Caco-2 (cell line): ENCODE measurements around the gene EIF4E2. TPM values are rescaled to one million over a fixed set of nuclear protein-coding genes. Genes with fewer than 3 reads are reported as not detected.

ENCODE experiments used
- BruUV-seq: library from RNA; stranded (reverse); fragments of 400-500 nt; replicated peaks from 2 replicates; lab custom pipeline; 2021; lab: Mats Ljungman, UMichigan
- CTCF ChIA-PET: fragments of 300-600 bp; sonication (Branson Sonifier 250); formaldehyde crosslinking; loops from one replicate; lab custom pipeline; 2022; ENCODE audit warnings: antibody characterized with exemption; lab: Charles Lee
- POLR2A ChIA-PET: fragments of 300-600 bp; sonication (Branson Sonifier 250); formaldehyde crosslinking; loops from one replicate; lab custom pipeline; 2022; ENCODE audit warnings: antibody characterized with exemption; lab: Charles Lee
- DNase-seq, 2 experiments: peaks; one replicate each; pipeline versions ENCODE4 v3.0.0 to v3.0.0-alpha.2; 2020 to 2022
- H3K27me3 ChIP-seq: replicated peaks from 2 replicates; pipeline ENCODE4 v1.6.0; 2011; ENCODE audit warnings: low read length; ENCODE audit not compliant: control insufficient read depth, insufficient read depth
- H3K36me3 ChIP-seq: 2 replicates; pipeline ENCODE4 v1.5.1; 2011; ENCODE audit warnings: low read length; ENCODE audit not compliant: control insufficient read depth, insufficient read depth
- H3K4me1 ChIP-seq: fragments of 250-450 bp; sonication (Bioruptor Pico); 2 replicates; pipeline ENCODE4 v1.5.1; 2020; ENCODE audit warnings: mild to moderate bottlenecking
- H3K4me3 ChIP-seq: 2 replicates; pipeline ENCODE4 v1.5.1; 2011; ENCODE audit warnings: low read depth, mild to moderate bottlenecking, control low read depth, low read length
- H3K9me3 ChIP-seq: fragments of 250-450 bp; sonication (Bioruptor Pico); 2 replicates; pipeline ENCODE4 v1.5.1; 2020; ENCODE audit warnings: mild to moderate bottlenecking, moderate library complexity
- H3K27ac Mint-ChIP-seq: one replicate; pipeline ENCODE4 v1.8.0; 2022; ENCODE audit warnings: mixed read lengths; ENCODE audit not compliant: unreplicated experiment
- H3K27me3 Mint-ChIP-seq: one replicate; pipeline ENCODE4 v1.8.0; 2022; ENCODE audit warnings: mixed read lengths; ENCODE audit not compliant: insufficient read depth, unreplicated experiment
- H3K36me3 Mint-ChIP-seq: one replicate; pipeline ENCODE4 v1.8.0; 2022; ENCODE audit warnings: mild to moderate bottlenecking, mixed read lengths; ENCODE audit not compliant: insufficient read depth, unreplicated experiment
- H3K4me1 Mint-ChIP-seq: one replicate; pipeline ENCODE4 v1.8.0; 2022; ENCODE audit warnings: low read depth, mixed read lengths; ENCODE audit not compliant: unreplicated experiment
- H3K4me3 Mint-ChIP-seq: one replicate; pipeline ENCODE4 v1.8.0; 2022; ENCODE audit warnings: mild to moderate bottlenecking, moderate library complexity, mixed read lengths; ENCODE audit not compliant: unreplicated experiment
- H3K9me3 Mint-ChIP-seq: one replicate; pipeline ENCODE4 v1.8.0; 2022; ENCODE audit warnings: mixed read lengths; ENCODE audit not compliant: unreplicated experiment
- intact Hi-C: fragments of 100-400 bp; cut with micrococcal nuclease; formaldehyde crosslinking; loops from one replicate; pipeline ENCODE4 v1.10.0; 2022; ENCODE audit not compliant: unreplicated experiment
- total RNA-seq: library from RNA; stranded (reverse); gene quantifications from 2 replicates; pipeline ENCODE4 v1.2.3, GENCODE V29; 2022
- TF ChIP-seq, protein P1 (sequence below), 2 experiments: fragments of 200-600 bp in 1 of 2; IDR thresholded peaks; 1 replicate in 1 of 2; 2 replicates in 1 of 2; pipeline versions ENCODE4 v1.5.1 to v1.8.0; 2011 to 2022; ENCODE audit warnings: antibody characterized with exemption in 1 of 2, control low read depth in 1 of 2, inconsistent platforms in 1 of 2, low read depth in 1 of 2, low read length in 1 of 2, mild to moderate bottlenecking in 1 of 2, moderate library complexity in 1 of 2; ENCODE audit not compliant: insufficient read depth in 1 of 2, severe bottlenecking in 1 of 2, unreplicated experiment in 1 of 2

The EIF4E2 gene
- total RNA-seq, 1 experiment from 2014 or later = 57.2 TPM

GRCh38 chr2:232551776-232552175 is 1.3 kb downstream of the EIF4E2 start:
- H3K9me3 Mint-ChIP-seq = no peaks in the 10 kb centered on the region
- Histone ChIP-seq H3K36me3 (no peaks in the 10 kb centered on the region), H3K9me3 (no peaks in the 10 kb centered on the region), H3K4me1 (no peaks in the 10 kb centered on the region), H3K4me3 (peak overlapping the region; percentile 50), H3K27me3 (no peaks in the 10 kb centered on the region)
- H3K4me3 Mint-ChIP-seq = peak overlapping the region; percentile 88
- POLR2A ChIA-PET = no interaction called here
- DNase-seq = no peak
- peaks cover 32% of the 10 kb centered on the region for H3K36me3 Mint-ChIP-seq
- no peaks in the 10 kb centered on the region for H3K4me1 Mint-ChIP-seq
- intact Hi-C loops = no loop called here
- CTCF ChIA-PET = no interaction called here
- H3K27me3 Mint-ChIP-seq = no peaks in the 10 kb centered on the region
- BruUV-seq = no TSS peak
- TF ChIP-seq, protein P1, sequence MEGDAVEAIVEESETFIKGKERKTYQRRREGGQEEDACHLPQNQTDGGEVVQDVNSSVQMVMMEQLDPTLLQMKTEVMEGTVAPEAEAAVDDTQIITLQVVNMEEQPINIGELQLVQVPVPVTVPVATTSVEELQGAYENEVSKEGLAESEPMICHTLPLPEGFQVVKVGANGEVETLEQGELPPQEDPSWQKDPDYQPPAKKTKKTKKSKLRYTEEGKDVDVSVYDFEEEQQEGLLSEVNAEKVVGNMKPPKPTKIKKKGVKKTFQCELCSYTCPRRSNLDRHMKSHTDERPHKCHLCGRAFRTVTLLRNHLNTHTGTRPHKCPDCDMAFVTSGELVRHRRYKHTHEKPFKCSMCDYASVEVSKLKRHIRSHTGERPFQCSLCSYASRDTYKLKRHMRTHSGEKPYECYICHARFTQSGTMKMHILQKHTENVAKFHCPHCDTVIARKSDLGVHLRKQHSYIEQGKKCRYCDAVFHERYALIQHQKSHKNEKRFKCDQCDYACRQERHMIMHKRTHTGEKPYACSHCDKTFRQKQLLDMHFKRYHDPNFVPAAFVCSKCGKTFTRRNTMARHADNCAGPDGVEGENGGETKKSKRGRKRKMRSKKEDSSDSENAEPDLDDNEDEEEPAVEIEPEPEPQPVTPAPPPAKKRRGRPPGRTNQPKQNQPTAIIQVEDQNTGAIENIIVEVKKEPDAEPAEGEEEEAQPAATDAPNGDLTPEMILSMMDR (IDR thresholded peaks at IDR 0.05; ENCODE audit: insufficient read depth in 1 of 2, low read depth in 1 of 2, low read length in 1 of 2, severe bottlenecking in 1 of 2, unreplicated experiment in 1 of 2) = no peak
- H3K27ac Mint-ChIP-seq = peak overlapping the region; percentile 95

DNA sequence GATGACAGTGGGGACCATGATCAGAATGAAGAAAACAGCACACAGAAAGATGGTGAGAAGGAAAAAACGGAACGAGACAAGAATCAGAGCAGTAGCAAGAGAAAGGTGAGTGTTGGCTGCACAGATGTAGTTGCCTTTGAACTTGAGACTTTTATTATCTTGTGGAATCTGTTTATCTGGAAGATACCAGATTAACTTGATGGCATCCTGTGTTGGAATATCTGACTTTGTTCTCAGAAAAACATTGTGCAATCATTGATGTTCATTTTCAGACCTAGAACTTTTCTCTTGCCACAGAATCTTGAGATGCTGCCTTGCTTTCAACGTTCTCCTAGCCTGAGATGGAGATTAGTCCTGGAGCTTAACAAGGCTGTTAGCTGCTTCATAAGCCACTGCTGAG is 5.9 kb downstream of the EIF4E2 start:
- ChIA-PET CTCF (no interaction called here), POLR2A (no interaction called here)
- H3K27me3 Mint-ChIP-seq = no peaks in the 10 kb centered on the region
- no peak overlapping the region for H3K27ac Mint-ChIP-seq
- Histone ChIP-seq H3K27me3 (no peaks in the 10 kb centered on the region), H3K4me3 (no peak overlapping the region), H3K36me3 (no peaks in the 10 kb centered on the region), H3K4me1 (no peaks in the 10 kb centered on the region), H3K9me3 (no peaks in the 10 kb centered on the region)
- H3K9me3 Mint-ChIP-seq = no peaks in the 10 kb centered on the region
- no peak overlapping the region for H3K4me3 Mint-ChIP-seq
- no TSS peak for BruUV-seq
- peaks cover 38% of the 10 kb centered on the region for H3K36me3 Mint-ChIP-seq
- TF ChIP-seq, protein P1 (IDR thresholded peaks at IDR 0.05; ENCODE audit: insufficient read depth in 1 of 2, low read depth in 1 of 2, low read length in 1 of 2, severe bottlenecking in 1 of 2, unreplicated experiment in 1 of 2) = no peak
- intact Hi-C loops = no loop called here
- H3K4me1 Mint-ChIP-seq = no peaks in the 10 kb centered on the region
- no peak for DNase-seq

GRCh38 chr2:232562515-232563151 is 12.1 kb downstream of the EIF4E2 start:
- Mint-ChIP-seq H3K4me3 (no peak overlapping the region), H3K36me3 (peaks cover 40% of the 10 kb centered on the region), H3K27ac (no peak overlapping the region), H3K4me1 (no peaks in the 10 kb centered on the region), H3K27me3 (no peaks in the 10 kb centered on the region), H3K9me3 (no peaks in the 10 kb centered on the region)
- Histone ChIP-seq H3K4me1 (no peaks in the 10 kb centered on the region), H3K36me3 (no peaks in the 10 kb centered on the region), H3K9me3 (no peaks in the 10 kb centered on the region), H3K27me3 (no peaks in the 10 kb centered on the region), H3K4me3 (no peak overlapping the region)
- no TSS peak for BruUV-seq
- no peak for DNase-seq
- ChIA-PET CTCF (no interaction called here), POLR2A (no interaction called here)
- TF ChIP-seq, protein P1 (IDR thresholded peaks at IDR 0.05; ENCODE audit: insufficient read depth in 1 of 2, low read depth in 1 of 2, low read length in 1 of 2, severe bottlenecking in 1 of 2, unreplicated experiment in 1 of 2) = no peak
- intact Hi-C loops = no loop called here
